GM18498 (cell line): ENCODE measurements around the gene UBN1.
"Not testable (repeated sequence)": the region's sequence is repeated elsewhere in the genome, so short reads cannot be mapped to it uniquely, and the experiment has no call there.

Experiments used
- ATAC-seq: cut with Tn5 transposase; IDR thresholded peaks from one replicate; pipeline ENCODE4 v1.9.1; 2021; ENCODE audit warnings: mild to moderate bottlenecking, moderate library complexity; ENCODE audit not compliant: unreplicated experiment

UBN1 gene

DNA sequence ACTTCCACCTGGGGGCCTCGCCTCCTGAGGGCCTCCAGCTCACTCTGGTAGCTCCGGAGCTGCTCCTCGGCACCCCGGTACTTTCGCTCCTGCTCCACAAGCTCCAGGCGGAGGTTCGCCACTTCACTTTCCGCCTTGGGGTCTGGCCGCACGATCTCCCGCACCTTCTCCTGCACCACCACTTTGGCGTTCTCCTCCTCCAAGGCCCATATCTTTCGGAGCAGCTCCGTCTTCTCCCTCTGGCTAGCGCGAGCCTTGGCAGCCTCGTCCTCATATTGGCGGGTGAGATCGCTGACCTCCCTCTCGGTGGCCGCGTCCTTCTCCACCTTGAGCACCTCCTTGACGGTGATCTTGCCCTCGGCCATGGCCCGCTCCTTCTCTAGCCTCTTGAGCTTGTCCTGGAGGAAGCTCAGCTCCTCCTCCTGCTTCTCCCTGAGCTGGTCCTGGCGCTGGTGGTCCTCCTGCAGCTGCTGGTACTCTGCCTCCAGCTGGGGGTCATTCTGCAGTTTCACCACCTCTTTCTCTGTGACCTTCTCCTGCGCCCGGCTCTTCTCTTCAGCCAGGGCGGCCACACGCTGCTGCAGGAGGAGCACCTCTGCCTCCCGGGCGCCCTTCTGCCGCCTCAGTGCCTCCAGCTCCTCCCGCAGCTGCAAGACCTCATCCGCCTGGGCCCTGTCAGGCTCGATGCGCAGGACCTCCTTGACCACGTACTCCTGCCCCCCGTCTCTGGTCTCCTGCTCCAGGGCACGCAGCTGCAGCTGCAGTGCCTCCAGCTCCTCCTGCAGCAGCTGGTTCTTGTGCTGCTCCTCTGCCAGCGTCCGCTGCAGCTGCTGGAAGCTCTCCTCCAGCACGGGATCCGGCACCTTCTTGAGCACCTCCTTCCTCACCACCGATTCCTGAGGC is 37.9 kb downstream of the UBN1 start:
- no peak for ATAC-seq

DNA sequence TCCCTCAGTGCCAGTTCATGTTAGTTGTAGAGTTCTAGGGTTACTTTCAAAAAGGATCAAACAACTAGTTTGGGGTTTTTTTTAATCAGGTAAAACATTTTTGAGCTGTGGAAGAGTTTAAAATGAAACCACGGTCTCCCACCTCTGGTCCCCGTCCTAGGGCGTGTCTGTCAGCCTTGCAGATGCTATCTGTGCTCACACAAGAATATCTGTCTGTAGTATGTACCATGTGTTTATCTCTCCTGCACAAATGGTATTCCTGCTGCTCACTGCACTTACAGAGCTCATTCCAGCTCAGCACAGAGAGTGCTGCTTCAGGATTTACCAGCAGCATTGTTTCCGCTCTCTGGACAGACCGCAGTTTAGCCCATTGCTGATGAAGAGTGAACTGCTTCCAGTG is 38.9 kb downstream of the UBN1 start:
- ATAC-seq = no peak

DNA sequence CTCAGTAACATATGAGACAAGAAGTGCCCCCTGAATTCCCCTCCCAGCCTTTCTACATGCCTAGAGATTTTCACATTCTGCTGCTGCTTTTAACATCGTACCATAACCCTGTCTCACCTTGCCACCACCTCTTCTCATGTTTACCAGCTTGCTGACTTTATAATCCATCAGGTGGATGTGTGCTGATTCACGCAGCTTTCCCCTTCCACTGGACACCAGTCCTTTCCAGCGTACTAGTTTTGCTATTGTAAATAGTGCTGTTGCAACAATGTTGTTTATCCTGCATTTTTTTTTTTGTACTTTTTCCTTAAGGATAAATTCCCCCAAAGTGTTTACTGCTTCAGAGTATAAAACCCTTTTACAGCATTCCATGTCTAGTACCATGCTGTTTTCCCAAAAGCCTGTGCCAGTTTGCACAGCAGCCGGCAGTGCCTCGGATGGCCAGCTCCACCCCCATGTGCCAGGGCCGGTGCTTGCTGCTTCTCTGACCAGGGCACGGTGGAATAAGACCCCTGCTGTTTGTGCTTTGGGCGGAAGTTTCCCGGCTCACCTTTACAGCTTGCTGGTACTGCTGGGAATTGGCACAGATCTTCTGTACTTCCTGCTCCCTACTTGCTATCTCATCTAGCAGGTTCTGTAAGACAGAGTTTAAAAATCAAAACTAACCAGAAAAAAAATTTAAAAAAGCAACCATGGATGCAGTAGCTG is 41.3 kb downstream of the UBN1 start:
- ATAC-seq = no peak

DNA sequence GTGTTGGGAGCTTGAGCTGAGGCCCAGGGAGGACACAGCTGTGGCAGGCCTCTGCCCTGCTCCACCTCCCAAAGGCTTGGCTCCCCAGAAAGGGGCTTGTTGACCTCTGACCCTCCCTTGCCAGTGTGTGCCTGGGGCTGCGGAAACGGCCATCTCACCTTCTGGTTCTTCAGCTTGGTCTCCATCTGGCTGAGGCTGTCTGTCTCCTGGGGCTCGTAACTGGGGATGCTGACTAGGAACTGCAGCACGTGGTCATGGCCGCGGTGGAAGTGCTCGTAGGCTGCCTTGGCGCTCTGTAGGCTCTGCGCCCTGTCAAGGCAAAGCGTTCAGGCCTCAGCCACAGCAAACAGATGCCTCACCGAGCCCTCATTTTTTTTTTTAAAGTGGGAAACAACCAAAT is 42.7 kb downstream of the UBN1 start:
- ATAC-seq = no peak

DNA sequence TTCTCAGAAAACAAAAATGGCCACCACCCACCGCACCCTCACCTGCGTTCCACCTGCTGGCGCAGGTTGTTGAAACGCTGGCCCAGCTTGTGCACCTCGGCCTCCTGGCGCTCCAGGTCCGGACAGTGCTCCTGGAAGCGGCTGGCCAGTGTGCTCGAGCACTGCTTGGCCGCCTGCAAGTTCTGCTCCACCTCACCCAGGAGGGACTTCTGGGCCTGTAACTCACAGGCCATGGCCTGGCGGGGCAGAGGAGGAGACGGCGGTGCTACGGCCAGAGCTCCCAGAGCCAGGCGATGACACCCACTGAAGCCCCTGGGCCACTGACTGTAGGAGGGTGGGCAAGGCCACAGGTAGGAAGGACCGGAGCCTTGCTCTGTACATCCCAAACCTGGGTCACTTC is 43.4 kb downstream of the UBN1 start:
- no peak for ATAC-seq

DNA sequence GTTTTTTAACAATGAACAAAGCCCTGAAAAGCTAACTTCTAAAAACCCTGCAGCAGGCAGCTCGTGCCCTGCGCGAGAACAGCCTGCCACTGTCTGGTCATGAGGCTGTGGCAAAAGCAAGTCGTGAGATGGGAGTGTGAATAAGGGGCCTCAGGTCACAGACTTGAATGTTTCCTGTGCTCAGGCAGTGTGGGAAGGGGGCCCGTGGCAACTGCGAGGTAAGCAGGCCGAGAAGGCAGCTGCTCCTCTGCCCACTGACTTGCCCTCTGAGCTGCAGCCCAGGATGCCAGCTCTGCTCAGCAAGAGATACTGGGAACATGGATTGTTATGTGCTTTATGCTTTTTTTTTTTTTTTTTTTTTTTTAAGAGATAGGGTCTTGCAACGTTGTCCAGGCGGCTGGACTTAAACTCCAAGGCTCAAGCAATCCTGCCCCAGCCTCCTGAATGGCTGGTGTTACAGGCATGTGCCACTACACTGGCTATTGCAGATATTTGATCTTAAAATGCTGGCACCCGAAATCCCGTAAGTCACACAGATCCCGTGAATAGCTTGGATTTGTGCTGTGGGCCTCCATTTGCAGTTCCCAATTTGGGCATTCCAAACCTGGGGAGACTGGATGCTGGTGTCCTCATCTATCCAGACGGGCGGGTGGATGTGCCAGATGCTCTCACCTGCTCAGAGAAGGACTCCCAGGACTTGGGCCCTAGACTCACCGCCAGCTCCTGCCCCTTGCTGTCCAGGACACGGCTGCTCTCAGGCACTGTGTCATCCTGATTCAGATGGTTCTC is 44.0 kb downstream of the UBN1 start:
- ATAC-seq = no peak

DNA sequence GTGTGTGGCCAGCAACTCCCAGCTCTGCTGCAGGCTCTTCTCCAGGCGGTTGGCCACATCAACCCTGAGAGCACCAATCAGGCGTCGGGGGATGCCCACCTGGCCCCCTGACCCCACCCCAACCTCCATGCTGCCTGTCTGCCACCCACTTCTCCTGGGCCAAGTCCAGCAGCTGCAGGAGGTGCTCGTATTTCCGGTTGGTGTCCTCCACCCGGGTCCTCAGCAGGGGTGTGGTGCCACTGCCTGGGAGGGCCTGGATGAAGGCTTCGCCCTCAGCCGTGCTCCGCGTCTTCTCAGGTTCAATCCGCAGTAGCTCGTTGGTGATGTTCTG is 44.6 kb downstream of the UBN1 start:
- ATAC-seq = no peak

DNA sequence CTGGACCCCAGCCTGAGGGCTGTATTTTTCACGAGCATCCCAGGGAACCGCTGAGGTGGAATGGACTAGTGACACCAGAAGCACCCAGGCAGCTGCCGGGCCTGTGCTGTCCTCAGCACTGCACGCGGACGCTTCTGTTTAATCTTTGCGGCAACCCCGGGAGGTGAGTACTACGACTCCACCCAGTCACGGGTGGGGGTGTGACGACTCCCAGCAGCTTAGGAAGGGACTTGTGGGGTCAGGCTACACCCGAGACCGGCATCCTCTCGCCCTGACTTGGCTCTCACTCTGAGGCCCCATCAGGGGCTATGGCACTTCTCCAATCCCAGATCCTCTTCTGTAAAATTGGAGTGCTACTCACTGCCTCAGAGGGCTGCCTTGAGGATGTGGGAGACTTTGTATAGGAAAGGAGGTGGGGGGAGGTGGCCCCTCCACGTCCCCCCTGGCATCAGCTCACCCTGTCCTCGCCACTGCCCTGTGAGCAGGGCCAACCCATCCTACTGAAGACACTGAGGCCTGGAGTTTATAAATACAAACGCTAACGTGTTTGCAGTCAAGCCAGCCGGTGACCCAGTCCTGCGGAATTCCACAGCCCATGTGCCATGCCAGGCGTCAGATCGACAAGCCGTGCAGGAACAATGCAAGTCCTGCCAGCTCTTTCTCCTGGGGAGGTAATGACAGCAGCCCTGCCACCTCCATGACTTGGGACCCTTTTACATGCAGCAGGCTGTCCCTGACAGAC is 45.3 kb downstream of the UBN1 start:
- no peak for ATAC-seq

DNA sequence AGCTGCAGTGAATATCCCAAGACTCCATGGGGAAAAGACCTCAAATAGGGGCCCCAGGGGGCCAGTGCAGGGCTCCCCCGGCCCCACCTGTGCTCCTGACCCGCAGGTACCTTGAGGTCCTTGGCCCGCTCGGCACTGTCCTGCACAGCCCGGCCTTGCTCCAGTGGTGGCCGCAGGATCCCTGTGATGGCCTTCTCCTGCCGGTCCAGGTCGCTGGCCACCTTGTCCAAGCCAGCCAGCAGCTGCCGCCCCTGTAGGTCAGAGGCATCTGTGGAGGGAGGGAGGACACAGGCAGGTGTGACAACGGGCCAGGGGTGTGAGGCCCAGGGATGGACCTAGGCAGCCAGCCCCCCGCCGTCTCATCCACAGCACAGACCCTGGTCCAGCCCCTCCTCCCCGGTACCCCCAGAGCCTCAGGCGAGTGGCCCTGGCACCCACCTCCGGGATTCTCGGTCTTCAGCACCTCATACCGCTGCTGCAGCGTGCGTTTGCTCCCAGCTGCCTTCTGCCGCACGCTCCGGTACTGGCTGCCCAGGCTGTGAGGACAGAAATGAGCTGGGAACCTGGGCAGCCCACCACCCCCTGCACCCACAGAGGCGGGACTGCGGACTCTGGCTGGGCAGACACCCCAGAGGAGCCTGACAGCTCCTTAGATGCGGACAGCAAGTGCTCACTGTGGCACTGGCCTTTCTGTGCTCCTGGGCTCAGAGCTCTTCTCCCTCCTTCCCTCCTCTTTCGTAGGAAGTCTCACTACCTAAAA is 46.0 kb downstream of the UBN1 start:
- ATAC-seq = no peak

DNA sequence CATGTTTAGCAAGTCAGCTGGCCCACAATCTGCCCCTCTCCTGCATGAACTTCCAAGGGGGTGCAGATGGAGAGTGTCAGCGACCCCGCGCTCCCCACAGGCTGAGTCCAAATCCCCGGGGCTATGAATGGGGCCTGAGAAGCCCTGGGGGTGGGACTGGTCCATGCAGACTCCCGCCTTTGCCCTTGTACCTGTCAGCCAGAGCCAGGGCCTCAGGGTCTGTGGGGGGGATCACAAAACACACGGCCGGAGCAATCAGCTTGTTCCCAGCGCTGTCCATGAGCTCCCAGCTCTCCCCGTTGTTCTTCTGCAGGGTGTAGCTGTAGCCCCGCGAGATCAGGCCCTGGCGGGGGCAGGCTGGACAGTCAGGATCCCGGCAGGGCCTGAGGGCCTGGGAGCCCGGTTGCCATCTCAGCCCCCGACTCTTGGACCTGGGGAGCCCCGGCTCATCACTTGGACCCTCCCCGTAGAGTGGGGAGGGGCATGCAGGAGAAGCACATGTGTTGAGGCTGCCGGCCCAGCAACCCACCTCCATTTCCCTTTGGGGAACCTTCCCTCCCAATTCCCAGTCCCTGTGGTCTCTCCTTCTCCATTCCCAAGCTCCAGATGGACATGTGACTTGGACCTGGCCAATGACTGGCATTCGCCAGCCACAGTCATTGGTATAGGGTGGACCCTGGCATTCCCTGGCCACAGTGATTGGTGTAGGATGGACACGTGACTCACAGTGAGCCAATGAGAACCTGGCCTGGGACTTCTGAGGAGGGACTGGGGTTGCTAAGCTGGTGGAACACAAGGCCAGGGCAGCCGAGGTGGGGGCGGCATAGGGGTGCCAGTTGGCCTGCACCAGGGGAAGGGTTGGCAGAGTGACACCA is 47.2 kb downstream of the UBN1 start:
- ATAC-seq = no peak

DNA sequence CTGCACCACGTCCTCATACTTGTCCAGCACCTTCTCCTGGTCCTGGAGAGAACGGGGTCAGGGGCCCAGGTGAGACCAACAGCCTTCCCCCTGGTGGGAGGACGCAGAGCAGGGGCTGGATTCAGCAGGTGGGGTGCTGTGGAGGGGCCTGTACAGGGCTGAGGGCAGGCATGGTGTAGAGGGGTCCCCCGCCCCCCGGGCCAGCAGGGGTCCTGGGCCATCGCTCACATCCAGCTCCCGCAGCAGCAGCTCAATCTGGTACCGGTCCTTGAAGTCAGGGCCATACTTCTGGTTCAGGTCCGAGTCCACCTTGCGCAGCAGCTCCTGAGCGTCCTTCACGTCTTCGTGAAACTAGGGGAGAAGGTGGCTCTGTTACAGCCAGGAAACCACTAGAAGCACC is 48.1 kb downstream of the UBN1 start:
- no peak for ATAC-seq

DNA sequence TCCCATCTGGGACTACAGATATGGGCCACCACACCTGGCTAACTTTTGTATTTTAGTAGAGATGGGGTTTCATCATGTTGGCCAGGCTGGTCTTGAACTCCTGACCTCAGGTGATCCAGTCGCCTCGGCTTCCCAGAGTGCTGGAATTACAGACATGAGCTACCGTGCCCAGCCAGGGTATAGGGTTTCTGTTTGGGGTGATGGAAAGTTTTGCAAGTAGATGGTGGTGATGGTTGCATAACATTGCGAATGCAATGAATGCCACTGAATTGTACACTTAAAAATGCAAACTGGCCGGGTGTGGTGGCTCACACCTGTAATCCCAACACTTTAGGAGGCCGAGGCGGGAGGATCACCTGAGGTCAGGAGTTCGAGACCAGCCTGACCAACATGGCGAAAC is 49.5 kb downstream of the UBN1 start:
- not testable (repeated sequence) for ATAC-seq

DNA sequence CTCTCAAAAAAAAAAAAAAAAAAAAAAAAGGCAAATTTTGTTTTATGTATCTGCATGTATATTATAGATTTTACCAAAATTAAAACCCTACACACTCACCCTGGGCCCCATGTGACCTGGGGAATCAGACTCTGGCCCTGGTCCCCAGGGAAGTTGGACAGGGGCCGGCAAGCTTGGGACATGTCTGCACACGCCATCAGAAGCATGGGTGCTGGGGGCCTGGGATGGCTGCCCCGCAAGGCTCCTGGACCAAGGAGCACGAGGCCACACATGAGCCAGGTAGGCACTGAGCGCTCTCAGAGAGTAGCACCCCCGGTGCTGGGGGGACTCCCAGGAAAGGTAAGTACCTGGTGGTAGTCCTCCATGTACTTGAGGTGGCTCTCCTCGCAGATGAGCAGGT is 50.0 kb downstream of the UBN1 start:
- no peak for ATAC-seq

DNA sequence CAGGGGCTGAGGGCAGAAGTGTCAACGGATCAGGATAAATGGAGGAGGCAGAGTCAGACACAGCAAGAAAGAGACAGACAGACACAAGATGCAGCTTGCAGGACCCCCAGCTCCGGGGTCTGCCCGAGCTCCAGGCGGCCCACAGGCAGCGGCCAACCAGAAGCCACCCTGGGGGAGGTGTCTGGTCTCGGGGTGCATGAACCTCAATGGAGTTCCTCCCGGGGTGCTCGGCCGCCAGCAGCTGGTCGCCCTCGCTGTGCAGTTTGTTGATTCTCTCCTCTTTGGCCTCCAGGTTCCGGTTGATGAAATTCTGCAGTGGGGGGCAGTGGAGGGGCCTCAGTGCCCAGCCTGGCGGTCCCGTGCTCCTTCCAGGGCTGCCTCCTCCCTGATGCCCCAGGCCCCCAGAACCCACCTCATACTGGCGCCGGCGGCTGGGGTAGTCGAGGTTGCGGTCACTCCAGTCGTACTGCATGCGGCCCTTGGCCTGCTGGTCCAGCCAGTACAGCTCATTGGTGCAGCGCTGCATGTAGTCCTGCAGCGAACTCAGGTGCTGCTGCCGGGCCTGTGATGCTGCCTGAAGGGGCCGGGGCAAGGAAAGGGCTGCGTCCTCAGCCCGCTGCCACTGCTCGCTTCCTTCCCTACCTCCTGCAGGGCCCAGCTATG is 51.7 kb downstream of the UBN1 start:
- no peak for ATAC-seq

DNA sequence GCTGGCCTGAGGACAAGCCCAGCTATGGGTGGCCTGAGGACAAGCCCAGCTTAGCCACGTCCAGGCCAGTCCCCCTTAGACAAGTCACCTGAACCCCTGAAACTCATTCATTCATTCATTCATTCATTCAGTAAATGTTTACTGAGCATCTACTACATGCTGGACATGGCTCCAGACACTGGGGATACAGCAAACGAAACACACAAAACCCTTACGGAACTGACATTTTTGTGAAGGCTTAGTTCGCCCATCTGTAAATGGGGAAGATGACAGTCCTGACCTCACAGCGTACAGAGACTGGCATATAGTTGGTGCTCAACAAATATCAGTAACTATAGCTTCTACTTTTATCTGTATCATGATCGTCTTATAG is 52.2 kb downstream of the UBN1 start:
- ATAC-seq = no peak

DNA sequence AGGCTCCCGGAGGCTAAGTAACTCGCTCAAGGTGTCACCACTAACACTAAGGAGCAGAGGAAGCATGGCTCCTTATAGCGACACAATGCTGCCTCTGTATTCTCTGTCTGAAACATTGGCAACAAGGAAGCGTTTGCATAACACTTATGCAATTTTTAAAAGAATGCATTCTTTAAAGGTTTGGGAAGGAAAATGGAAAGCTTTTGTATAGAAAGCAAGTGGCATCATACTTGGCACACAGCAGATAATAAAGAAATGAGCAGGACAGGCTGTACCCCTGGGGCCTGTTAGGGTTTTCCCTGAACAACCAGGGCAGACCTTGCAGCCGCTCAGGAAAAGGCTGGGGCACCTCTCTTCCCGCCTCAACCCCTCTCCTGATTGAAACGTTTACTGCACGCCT is 52.8 kb downstream of the UBN1 start:
- ATAC-seq = no peak

DNA sequence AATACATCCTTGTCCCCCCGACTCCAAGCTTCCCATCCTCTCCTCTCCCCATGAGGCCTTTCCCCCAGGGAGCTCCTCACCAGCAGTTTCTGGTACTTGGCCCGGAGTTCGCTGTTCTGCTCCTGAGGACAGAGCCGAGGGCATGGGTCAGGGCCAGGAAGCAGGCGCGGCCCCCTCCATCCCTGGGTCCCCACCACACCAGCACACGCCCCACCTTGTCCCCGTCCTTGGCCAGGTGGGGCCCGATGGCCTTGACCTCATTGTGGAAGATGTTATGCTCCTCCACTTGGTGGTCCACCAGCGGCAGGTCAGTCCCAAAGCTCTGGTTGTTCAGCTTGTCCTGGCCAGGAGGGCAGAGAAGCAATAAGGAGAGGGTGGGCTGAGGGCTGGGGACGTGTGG is 53.5 kb downstream of the UBN1 start:
- ATAC-seq = no peak

DNA sequence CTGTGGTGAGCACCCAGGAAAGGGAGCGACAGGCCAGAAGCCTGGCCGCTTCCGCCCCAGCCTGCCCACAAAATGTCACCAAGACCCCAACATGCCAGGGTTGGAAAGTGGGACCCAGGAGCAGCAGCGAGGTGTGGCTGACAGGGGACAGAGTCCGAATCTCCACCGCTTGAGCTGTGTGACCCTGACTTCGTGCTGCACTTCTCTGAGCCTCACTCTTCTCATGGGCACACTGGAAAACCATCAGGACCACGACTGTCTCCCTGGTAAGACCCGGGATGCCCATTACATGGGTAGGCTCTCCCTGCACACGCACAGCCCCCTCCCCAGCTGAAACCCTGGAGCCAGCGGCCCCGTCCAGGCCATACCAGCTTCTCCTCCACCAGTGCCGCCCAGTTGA is 54.8 kb downstream of the UBN1 start:
- ATAC-seq = no peak
